GM19455 (cell line): ENCODE results near the gene HNF1B.

Experiments used
- ATAC-seq: cut with Tn5 transposase; IDR thresholded peaks from one replicate; pipeline ENCODE4 v1.9.1; 2021; ENCODE audit not compliant: unreplicated experiment

HNF1B gene

DNA sequence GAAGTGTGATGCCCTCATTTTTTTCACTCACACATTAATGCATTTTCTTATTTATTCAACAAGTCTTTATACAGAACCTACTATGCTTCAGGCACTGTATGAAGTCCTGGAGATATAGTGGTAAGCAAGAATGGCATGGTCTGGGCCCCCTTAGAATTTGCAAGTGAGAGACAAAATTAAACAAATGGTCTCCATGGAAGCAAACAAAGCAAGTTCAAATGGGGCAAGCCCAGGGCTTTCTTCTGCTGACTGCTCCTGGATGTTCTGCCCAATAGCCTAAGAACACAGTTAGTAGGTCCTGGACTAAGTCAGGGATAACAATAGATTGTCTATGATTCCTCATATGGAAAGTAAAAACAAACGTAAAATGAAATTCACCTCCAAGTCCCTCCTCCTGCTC lies 70.3 kb downstream of the HNF1B start:
- no peak for ATAC-seq

DNA sequence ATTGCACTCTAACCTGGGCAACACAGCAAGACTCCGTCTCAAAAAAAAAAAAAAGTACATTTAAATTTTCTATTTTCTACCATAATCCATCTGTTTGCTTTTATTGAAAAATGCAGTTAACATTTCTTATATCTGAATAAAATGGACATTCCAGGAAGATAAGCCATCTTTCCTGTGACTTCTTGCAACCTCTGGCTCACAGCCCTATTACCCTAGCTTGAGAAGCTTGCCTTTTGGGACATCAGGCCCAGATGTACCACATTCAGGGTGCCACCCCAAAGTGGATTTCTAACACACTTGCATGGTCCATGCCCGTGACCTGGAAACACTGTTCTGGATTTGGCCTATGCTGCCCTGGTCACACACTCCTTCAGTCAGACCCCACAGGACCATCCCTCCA lies 71.5 kb downstream of the HNF1B start:
- ATAC-seq = no peak

DNA sequence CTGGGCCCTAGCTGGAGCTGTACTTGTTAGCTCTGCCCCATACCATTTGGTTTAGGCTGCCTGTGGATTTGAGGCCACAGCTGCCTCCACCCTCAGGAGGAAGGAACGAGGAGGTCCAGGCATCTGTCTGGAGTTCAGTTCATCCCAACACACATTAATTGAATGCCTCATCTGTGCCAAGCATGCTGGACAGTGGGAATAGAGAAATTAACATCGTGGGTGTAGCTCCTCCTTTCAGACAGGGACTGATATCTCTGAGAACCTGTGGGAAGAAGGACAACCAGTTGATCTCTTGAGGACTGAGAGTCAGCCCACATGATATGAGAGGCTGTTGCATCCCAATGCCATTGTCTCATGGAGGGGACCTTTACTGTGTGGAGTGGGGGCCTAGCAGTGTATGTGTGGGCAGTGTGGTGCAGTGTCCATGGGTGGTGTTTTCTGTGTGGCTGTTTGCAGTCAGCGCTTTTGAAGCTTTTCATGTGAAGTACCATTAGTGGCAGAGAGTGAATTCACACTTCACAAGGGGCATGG lies 72.2 kb downstream of the HNF1B start:
- ATAC-seq = no peak

DNA sequence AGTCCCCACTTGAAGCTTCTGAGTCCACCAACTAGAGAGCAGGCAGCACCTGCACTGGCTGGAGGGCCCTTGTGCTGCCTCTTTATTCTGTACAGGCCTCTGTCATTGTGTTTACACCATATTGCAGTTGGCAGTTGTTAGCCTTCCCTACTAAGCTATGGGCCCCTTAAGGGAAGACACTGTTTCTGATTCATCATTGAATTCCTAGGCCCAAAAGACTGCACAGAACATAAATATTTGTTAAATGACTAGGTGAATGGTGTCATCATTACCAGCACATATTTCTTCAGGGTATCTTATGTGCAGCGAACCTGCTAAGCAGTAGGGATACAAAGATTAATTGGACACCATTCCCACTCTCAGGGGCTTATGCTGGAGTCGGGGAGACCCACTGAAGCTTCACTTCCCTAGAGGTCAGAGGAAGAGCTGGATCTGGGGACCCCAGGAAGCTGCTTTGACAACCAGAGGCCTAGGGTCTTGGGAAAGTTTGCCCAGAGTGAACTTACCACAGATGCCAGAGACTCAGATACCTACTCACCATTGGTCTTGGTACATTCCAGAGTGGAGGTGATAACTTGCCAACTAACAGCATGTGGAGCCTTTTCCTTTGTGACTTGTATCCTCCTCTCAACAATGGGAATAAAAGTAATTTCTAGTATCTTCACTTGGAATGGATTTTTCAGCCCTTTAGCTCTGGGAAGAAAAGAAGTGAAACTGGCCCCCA lies 72.9 kb downstream of the HNF1B start:
- no peak for ATAC-seq

DNA sequence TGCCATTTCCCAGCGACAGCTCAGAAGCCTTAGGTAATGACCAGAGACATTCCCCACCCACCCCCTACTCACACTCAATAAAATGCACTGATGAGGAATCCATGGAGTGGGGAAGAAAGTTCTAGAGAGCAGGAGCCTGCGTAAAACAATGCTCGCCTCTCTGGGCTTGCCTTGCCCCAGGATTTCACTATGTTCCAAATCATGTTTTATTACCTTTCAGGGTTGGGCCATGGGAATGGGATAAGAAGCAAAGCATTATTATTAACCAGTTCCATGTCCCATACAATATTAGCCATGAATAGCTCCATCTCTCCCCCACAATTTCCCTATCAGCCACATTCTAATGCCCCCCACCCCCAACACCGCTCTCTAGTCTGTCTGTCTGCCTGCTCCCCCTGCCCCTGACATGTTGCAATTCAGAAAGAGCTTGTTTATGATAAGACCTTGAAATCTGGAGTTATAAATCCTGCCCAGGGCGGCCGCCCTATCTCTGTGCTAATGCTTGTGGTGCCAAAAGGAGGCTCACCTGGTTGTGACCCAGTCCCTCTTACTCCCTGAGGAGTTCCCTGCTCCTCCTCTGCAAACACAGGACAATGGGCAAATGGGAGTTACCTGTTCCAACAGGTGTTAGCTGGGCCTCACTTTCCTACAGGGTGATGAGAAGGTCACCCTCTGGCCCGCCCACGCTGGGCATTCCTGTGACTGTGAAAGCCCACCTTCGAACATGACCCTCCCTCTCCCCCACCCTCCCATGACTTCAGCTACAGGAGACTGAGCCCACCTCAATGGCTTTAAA lies 73.6 kb downstream of the HNF1B start:
- ATAC-seq = no peak

DNA sequence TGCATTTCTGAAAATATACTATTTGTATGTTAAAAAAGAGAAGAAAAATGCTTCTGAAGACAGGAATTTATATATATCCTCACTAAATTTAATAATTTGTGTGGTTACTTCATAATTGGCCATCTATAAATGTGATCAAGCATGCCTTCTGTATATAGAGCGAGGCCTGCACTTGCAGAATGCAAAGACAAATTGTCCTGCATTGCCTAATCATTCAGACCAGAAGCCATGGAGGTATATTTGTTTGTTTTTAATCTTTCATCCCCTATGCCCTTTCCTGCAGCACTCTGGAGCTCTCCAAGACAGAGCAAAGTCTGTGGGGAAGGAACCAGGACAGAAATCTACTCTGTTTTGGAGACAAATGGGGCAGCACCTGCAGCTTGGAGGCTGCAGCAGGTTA lies 77.8 kb downstream of the HNF1B start:
- no peak for ATAC-seq

DNA sequence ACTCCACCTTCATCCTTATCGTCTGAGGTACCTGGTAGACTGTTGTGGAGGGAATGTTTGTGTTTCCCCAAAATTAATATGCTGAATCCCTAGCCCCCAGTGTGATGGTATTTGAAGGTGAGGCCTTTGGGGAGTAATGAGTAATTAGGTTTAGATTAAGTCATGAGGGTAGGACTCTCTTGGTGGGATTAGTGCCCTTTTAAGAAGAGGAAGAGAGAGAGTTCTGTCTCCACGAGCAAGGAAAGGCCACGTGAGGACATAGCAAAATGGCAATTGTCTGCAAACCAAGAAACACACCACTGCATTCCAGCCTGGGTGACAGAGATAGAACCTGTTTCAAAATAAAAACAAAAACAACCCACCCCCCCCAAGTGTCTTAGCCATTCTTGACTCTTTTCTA lies 80.6 kb downstream of the HNF1B start:
- no peak for ATAC-seq

DNA sequence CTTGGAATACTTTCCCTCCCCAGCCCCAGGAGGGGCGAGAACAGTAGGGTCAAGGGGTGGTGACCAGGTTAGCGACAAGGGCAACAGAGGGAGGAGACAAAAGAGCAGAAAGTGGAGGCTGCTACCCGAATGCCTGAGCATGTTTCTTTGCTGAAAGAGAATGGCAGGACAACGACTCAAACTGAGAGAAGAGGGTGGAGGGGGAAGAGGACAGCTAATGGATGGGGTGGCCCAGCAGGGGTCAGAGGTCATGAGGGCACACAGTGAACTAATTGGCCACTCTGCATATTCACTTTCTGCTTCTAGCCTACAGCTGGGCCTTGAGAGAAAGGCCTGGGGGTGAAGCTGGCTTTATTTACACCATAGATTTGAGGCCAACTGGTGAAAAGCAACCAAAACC lies 82.5 kb downstream of the HNF1B start:
- no peak for ATAC-seq

DNA sequence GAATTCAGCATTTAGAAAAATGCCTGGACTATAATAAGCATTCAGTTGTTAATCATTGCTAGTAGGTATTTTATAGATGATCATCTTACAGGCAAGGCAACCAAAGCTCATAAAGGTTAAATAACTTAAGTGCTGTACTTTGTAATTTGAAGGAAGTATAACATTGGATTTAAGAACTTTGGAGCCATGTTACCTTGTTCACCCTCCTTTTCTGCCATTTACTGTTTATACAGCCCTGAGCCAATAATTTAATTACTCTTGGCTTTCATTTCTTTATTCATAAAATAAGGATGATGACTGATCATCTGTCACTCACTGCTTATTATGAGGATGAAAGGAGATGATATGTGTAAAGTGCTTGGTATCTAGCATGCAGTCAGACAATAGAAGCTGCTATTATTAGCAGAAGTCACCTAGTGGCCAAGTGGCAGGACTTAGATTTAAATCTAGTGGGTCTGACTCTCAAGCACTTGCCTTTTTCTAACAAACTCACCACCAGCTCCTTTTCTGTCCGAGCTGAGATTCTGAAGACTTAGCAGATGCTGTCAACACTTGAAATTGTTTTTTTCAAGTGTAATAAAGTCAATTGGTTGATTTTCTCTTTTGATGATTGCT lies 83.4 kb downstream of the HNF1B start:
- ATAC-seq = no peak

DNA sequence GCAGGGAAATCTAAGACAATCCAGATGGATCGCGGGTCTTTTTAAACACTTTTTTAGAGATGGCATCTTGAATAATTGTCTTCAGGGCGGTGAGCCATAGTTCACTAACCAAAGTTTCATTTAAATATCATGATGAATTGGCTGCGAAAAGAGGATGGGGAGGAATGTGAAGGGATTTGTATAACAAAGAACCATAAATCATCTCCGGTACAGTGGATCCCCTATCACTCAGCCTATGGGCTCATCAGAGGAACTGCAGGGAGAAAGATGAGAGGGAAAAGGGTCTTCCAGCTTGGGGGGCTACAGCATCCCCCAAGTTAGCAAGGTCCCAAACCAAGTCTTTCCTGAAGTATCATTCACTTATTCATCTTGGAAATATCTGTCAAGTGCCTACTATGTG lies 84.9 kb downstream of the HNF1B start:
- no peak for ATAC-seq

DNA sequence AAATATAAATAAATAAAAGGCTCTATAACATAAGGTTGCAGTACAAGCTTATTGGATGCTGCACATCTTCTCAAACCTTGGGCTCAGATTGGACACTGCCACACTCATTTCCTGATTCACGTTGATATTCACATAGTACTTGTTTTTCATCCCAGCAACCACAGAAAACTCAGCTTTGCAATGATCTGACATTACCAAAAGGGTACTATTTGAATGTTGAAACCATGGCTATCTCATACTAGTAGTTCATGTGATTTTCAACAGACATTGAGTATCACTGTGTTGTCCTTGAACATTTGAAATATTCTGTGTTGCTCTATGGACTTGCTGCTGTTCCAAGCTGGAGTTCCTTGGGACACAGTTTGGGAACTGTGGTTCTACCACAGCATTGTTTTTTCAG lies 87.7 kb downstream of the HNF1B start:
- ATAC-seq = no peak

DNA sequence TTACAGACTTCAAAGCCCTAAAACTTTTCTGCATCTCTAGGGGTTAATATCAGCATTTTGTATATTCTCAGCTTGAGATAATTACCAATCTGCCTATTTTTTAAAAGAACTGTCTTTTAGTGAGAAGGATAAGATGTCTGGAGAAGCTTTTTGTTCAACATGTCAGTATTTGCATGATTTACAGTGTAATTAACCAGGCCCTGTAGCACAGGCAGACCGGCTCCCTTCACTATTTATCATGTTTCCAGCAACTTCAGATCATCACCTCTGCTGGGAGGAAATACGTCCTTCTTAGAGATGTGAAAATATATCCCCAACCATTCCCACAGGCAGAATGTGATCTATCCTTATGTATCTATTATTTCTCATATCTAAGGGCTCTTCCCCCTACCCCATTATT lies 93.0 kb downstream of the HNF1B start:
- ATAC-seq = no peak

DNA sequence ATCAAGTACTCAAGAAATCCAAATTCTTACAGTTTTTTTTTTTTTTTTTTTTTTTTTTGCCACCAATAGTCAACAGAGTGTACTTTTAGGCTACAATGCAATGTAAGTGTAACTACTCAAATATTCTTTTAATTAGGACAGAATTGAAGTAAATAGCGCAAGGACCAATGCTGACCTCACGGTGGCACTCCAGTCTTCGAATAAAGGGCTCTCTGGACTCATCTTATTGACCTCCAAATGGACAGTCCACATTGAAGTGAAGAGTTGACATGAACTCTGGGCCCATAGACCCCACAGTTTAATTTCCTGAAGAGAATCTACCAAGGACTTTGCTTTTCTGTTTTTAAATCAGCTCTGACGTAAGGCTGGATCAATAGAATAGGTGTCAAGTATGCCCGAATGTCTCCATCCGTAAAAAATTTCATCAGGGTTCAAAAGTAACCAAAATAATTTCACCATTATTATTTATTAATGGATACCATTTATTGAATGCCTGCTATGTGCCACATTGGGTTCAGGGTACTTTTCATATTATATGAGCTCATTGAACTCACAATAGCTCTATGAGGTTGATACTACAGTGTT lies 94.3 kb downstream of the HNF1B start:
- no peak for ATAC-seq

DNA sequence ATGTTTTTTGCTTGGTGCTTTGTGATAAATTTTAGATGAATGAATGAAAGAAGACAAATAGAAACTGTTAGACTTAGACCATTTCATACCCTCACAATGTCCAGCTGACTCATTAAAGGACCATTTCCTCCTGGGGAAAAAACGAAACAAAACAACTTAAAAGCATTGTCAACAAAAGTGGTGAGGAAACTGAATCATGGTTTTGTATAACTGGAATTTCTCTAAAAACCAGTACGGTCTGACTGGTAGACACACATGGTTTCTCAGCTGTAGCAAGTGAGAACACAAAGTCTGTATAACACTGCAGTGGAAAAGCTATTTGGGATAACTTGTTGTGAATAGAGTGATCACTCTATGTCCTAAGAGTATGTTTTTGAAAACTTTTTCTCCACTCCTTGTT lies 96.3 kb downstream of the HNF1B start:
- ATAC-seq = no peak

DNA sequence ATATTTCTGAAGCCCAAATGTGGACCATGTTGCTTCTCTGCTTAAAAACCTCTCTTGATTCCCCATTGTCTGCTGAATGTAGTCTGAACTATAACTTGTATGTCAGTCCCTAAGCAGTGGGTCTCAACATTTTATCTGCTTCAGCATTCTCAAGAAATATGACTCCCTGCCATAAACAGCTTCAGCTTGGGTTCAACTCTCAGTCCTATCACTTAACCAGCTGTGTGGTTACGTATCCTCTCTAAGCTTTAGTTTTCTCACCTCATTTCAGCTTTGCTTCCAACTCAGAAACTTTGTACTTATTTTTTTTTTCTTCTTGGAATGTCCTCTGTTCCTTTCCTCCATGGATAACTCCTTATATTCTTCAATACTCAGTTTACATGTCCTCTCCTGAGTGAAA lies 97.0 kb downstream of the HNF1B start:
- ATAC-seq = no peak

DNA sequence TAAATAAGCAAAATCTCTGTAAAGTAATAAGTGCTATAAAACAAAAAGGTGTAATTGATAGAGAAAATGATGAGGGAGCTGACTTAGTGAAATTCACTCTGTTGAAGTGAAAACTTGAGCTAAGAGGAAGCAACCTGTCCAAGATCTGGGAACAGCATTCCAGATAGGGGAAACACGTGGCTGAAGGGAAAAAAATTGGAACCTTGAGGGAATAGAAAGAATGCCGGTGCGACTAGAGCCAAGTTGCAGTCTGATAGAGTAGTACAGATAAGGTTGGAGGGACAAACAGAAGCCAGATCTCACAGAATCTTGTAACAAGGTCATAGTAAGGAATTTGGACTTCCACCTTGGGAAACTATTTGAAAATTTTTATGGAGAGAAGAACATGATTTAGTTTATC lies 101.0 kb downstream of the HNF1B start:
- no peak for ATAC-seq

DNA sequence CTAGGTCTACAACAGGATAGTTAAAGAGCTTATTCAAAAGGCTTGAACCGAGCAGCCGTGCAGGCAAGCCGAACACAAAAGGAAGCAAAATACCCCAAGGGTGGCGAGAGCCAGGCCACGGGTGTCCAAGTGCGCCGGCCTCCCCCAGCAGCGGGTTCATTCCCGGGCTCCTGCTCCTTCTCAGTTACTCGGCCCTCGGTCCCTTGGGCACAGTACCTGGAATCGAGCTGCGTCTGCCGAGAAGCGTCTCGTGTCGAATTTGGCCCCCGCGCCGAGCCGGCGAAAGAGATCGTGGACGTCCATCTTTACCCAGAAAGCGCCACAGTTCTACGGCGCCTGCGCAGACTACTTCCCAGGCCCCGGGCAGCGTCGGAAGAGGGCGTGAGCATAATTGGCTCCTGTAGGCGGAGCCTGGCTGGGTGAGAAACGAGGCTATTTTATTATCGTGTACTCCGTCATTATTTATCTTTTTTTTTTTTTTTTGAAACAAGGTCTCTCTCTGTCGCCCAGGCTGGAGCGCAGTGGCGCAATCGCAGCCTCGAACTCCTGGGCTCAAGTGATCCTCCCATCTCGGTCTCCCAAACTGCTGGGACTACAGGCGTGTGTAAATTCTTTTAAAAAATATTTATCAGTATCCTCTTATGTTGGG lies 101.6 kb downstream of the HNF1B start, which contains the start of gene DDX52:
DDX52 (minus strand) TSS at position 329 of the 649 bp plus-strand sequence; CDS start at position 303, 26 bp downstream.
- peak; percentile 83 for ATAC-seq

DNA sequence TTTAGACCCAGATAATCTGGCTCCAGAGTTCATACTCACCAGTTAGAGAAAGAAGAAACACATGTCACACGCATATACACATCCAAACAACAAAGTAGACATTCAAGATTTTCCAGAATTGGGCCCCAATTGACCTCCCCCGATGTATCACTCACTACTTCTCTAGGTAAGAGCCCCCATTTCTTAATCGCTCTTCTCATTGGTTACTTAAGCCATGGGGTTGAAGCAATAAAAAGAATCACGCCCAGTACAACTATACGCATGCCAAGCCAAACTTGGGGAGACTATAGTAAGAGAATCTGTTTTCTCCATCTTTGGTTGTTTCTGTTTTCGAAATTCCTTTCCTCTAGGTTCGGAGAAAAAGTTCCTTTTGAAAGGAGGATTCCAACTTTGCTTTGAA lies 102.2 kb downstream of the HNF1B start:
- peak; percentile 30 for ATAC-seq

DNA sequence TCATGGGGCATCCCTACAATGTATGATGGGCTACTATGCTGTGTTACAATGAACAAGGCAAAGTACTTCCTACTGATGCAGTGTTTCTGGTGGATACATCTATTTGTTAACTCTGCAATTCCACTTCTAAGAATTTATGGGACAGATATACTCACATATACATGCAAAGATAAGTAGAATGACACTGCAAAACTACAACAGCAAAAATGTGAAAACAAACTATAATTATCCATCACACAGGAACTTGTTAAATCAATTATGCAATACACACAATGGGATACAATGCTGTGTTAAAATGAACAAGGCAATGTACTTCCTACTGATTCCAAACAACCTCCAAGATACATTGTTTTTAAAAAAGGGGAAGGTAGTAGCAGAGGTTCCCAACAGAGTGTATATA lies 104.8 kb downstream of the HNF1B start:
- no peak for ATAC-seq

DNA sequence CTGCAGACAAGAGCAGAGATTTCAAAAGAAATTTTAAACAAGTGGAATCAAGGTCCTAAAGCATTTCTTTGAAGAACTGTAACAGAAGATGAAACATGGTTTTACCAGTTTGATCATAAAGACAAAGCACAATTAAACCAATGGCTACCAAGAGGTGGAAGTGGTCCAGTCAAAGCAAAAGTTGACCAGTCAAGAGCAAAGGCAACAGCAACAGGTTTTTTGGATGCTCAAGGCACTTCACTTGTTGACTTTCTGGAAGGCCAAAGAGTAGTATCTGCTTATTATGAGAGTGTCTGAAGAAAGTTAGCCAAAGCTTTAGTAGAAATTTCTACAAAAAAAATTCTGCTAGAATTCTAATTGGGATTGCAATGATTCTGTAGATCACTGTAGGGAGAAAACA lies 106.9 kb downstream of the HNF1B start:
- ATAC-seq = no peak
